Neural progenitor cell (in vitro differentiated cells): ENCODE measurements around the gene RAPGEF2.

Source experiments
- CTCF ChIP-seq: fragments of 200-600 bp; sonication (generic); IDR thresholded peaks from 2 replicates; pipeline ENCODE4 v1.5.1; 2017; ENCODE audit warnings: antibody characterized with exemption, mild to moderate bottlenecking
- EZH2phosphoT487 ChIP-seq: fragments of 200-600 bp; sonication (generic); IDR thresholded peaks from 2 replicates; pipeline ENCODE4 v1.6.1; 2017; ENCODE audit warnings: antibody characterized with exemption

- no peak for TF ChIP-seq CTCF
- TF ChIP-seq EZH2phosphoT487 = no peak
Measured at GRCh38 chr4:159206427-159206871, 103.6 kb downstream of the RAPGEF2 start.
